ENCODE results near the gene SEZ6L2.

Gene SEZ6L2

GRCh38 chr16:29862884-29863668 lies 36.3 kb downstream of the SEZ6L2 start, which contains the start of gene CDIPT:
Gene CDIPT, minus strand, starts transcription at chr16:29863226. Its CDS starts 369 bp downstream, at chr16:29862857.
- Histone ChIP-seq H3K27me3 (no peaks in the 10 kb centered on the region), H3K36me3 (peaks cover 22% of the 10 kb centered on the region), H3K9me3 (no peaks in the 10 kb centered on the region), H3K4me3 (ENCODE audit: low read depth, low read length) (peak within 1 kb of the TSS; percentile 84), H3K4me1 (peaks cover 2% of the 10 kb centered on the region; the same call in 1 of the 2 replicates)
- peak; percentile 68 for TF ChIP-seq CTCF (IDR thresholded peaks at IDR 0.05; ENCODE audit: low read depth, low read length)
- DNase-seq = peak; percentile 96

GRCh38 chr16:29862383-29862883 lies 36.9 kb downstream of the SEZ6L2 start:
- peak overlapping the region; percentile 84 for H3K4me3 ChIP-seq (ENCODE audit: low read depth, low read length)
- H3K9me3 ChIP-seq = no peaks in the 10 kb centered on the region
- peaks cover 22% of the 10 kb centered on the region for H3K36me3 ChIP-seq
- no peak for DNase-seq
- no peaks in the 10 kb centered on the region for H3K27me3 ChIP-seq
- no peak for TF ChIP-seq CTCF (IDR thresholded peaks at IDR 0.05; ENCODE audit: low read depth, low read length)
- H3K4me1 ChIP-seq = peaks cover 2% of the 10 kb centered on the region; the same call in 1 of the 2 replicates

DNA sequence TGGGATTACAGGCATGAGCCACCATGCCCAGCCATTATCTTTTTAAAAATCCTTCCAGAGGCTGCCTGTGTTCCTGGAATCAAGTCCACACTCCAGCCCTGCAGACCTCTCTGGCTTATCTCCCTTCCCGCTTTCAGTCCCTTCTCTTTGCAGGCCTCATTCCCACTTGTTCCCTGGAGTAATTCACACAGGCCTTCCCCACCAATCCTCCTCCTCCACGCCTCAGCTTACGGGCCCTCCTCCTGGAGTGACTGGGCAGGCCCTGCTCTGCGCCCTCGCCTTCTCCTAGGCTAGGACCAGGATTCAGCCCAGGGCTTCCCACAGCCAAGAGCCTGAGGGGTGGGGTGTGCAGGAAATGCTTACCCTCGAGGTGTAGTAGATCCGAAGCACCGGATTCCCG lies 39.1 kb downstream of the SEZ6L2 start:
- Histone ChIP-seq H3K4me3 (ENCODE audit: low read depth, low read length) (no peak overlapping the region), H3K9me3 (no peaks in the 10 kb centered on the region), H3K27me3 (no peaks in the 10 kb centered on the region), H3K36me3 (peaks cover 22% of the 10 kb centered on the region), H3K4me1 (peaks cover 10% of the 10 kb centered on the region; the same call in 1 of the 2 replicates)
- DNase-seq = peak; percentile 67
- TF ChIP-seq CTCF (IDR thresholded peaks at IDR 0.05; ENCODE audit: low read depth, low read length) = no peak

GRCh38 chr16:29858974-29859373 lies 40.4 kb downstream of the SEZ6L2 start:
- Histone ChIP-seq H3K4me1 (peaks cover 10% of the 10 kb centered on the region; the same call in 1 of the 2 replicates), H3K27me3 (no peaks in the 10 kb centered on the region), H3K4me3 (ENCODE audit: low read depth, low read length) (no peak overlapping the region), H3K9me3 (no peaks in the 10 kb centered on the region), H3K36me3 (peaks cover 22% of the 10 kb centered on the region)
- DNase-seq = no peak
- TF ChIP-seq CTCF (IDR thresholded peaks at IDR 0.05; ENCODE audit: low read depth, low read length) = no peak

DNA sequence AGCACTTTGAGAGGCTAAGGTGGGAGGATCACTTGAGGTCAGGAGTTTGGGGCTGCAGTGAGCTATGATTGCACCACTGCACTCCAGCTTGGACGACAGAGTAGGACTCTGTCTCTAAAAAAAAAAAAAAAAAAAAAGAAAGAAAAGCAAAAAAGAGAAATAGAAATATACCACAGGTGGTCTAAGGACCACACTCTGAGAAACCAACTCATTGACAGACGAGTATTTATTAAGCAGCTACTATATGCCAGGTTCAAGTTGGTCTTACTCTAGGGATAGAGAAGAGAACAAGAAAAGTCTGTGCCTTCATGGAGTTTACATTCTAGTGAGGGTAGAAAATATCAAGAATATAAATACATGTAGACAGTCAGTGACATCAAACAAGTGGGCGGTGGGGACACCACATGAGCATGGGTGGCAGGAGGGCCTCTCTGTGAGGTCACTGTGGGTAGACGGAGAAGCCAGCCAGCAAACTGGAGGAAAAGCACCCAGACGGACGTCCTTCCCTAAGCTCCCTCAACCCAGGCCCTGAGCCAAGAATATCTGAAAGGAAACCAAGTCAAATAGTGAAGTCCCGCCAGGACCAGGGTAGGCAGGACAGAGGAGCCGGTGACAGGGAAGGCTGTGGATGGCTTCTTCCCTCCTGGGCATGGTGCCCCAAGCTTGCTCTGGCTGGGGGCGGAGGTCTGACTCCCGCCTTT lies 41.1 kb downstream of the SEZ6L2 start:
- DNase-seq = no peak
- Histone ChIP-seq H3K36me3 (peaks cover 22% of the 10 kb centered on the region), H3K4me1 (peaks cover 10% of the 10 kb centered on the region; the same call in 1 of the 2 replicates), H3K9me3 (no peaks in the 10 kb centered on the region), H3K4me3 (ENCODE audit: low read depth, low read length) (no peak overlapping the region), H3K27me3 (no peaks in the 10 kb centered on the region)
- no peak for TF ChIP-seq CTCF (IDR thresholded peaks at IDR 0.05; ENCODE audit: low read depth, low read length)
